Mammary epithelial cell (primary cell): ENCODE measurements around the gene PRAMEF20.

Source experiments
- CTCF ChIP-seq, 2 donors: IDR thresholded peaks in 1 of 2; conservative IDR thresholded peaks in 1 of 2; 2 replicates each; pipeline ENCODE4 v1.5.1; 2011 to 2012; ENCODE audit warnings: inconsistent platforms in 2 of 2, low read length in 2 of 2, mild to moderate bottlenecking in 2 of 2, control low read depth in 1 of 2, low read depth in 1 of 2; ENCODE audit not compliant: insufficient read depth in 1 of 2; ENCODE audit errors: extremely low read depth in 1 of 2
- EZH2 ChIP-seq: IDR thresholded peaks from 2 replicates; pipeline ENCODE4 v1.6.1; 2012; ENCODE audit warnings: low read length, inconsistent platforms, borderline replicate concordance

DNA sequence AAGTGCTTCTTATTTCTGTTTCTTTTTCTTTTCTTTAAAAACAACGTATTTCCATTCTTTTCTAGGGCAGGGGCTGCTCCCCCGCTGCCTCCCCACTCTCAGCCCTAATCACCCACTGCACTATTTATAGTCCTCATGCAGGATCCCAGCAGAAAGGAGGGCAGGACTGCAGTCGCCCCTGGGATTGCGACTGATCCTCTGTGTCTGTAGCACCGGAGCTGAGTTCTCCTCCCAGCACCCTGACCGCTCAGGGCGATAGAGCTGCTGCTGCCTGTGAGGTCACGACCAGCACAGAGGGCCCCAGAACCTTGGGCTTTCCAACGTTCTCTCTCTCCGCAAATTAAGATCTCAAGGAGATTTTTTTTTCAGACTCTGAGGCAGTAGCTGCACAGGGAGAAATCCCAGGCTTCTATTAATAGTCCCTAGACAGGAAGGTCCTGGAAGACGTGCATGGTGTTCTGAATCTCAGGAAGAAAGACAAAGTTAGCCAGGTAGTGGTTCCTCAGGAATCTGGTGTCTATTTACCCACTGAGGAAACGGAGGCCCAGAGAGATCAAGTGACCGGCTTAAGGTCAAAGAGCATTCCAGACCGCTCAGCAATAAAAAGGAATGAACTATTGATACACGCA lies 46.8 kb downstream of the PRAMEF20 start:
- TF ChIP-seq CTCF (conservative IDR thresholded peaks at IDR 0.05 in 1 of 2, IDR thresholded peaks at IDR 0.05 in 1 of 2; ENCODE audit: extremely low read depth in 1 of 2, insufficient read depth in 1 of 2, low read depth in 1 of 2, low read length in 2 of 2) (no peak), EZH2 (no peak)
